ENCODE results near the gene TRMT2A.

The TRMT2A gene

GRCh38 chr22:20096574-20097420 lies 20.2 kb downstream of the TRMT2A start:
- Histone ChIP-seq H2AFZ (ENCODE audit: low read length) (no peak overlapping the region), H3K27me3 (ENCODE audit: insufficient read depth, low read length) (no peaks in the 10 kb centered on the region), H3K4me1 (ENCODE audit: insufficient read depth, low read length, severe bottlenecking) (no peaks in the 10 kb centered on the region), H3K27ac (ENCODE audit: low read depth, low read length, poor library complexity, severe bottlenecking) (no peak overlapping the region), H3K36me3 (ENCODE audit: insufficient read depth, low read length) (peaks cover 94% of the 10 kb centered on the region), H3K79me2 (ENCODE audit: insufficient read depth, low read length) (no peaks in the 10 kb centered on the region), H3K4me2 (ENCODE audit: low read length) (no peak overlapping the region), H4K20me1 (ENCODE audit: insufficient read depth, low read length) (no peaks in the 10 kb centered on the region), H3F3A (ENCODE audit: insufficient read depth, low read length) (no peaks in the 10 kb centered on the region), H3K9me3 (ENCODE audit: low read length) (0 out of 2 replicates have a peak, but pooled peaks cover 3% of the 10 kb centered on the region), H3K9ac (ENCODE audit: low read length) (no peak overlapping the region), H3K4me3 (ENCODE audit: low read depth, low read length, poor library complexity, severe bottlenecking) (no peak overlapping the region), H3K9me2 (ENCODE audit: low read depth, low read length) (no peaks in the 10 kb centered on the region)
- no peak for TF ChIP-seq CTCF (IDR thresholded peaks at IDR 0.05; ENCODE audit: low read length)
- TF ChIP-seq EZH2 (IDR thresholded peaks at IDR 0.05; ENCODE audit: borderline replicate concordance, low read length): no peak

GRCh38 chr22:20095521-20095920 lies 21.5 kb downstream of the TRMT2A start:
- Histone ChIP-seq H3K27me3 (ENCODE audit: insufficient read depth, low read length) (no peaks in the 10 kb centered on the region), H2AFZ (ENCODE audit: low read length) (no peak overlapping the region), H3K4me3 (ENCODE audit: low read depth, low read length, poor library complexity, severe bottlenecking) (no peak overlapping the region), H3F3A (ENCODE audit: insufficient read depth, low read length) (no peaks in the 10 kb centered on the region), H3K9me2 (ENCODE audit: low read depth, low read length) (no peaks in the 10 kb centered on the region), H3K36me3 (ENCODE audit: insufficient read depth, low read length) (peaks cover 95% of the 10 kb centered on the region), H3K9me3 (ENCODE audit: low read length) (0 out of 2 replicates have a peak, but pooled peaks cover 3% of the 10 kb centered on the region), H3K4me1 (ENCODE audit: insufficient read depth, low read length, severe bottlenecking) (no peaks in the 10 kb centered on the region), H3K9ac (ENCODE audit: low read length) (no peak overlapping the region), H3K27ac (ENCODE audit: low read depth, low read length, poor library complexity, severe bottlenecking) (no peak overlapping the region), H3K4me2 (ENCODE audit: low read length) (no peak overlapping the region), H4K20me1 (ENCODE audit: insufficient read depth, low read length) (no peaks in the 10 kb centered on the region), H3K79me2 (ENCODE audit: insufficient read depth, low read length) (no peaks in the 10 kb centered on the region)
- no peak for TF ChIP-seq EZH2 (IDR thresholded peaks at IDR 0.05; ENCODE audit: borderline replicate concordance, low read length)

- 0 out of 2 replicates have a peak, but pooled peaks cover 3% of the 10 kb centered on the region for H3K9me3 ChIP-seq (ENCODE audit: low read length)
- H3K9me2 ChIP-seq (ENCODE audit: low read depth, low read length): no peaks in the 10 kb centered on the region
- no peaks in the 10 kb centered on the region for H3K79me2 ChIP-seq (ENCODE audit: insufficient read depth, low read length)
- TF ChIP-seq EZH2 (IDR thresholded peaks at IDR 0.05; ENCODE audit: borderline replicate concordance, low read length) (no peak), CTCF (IDR thresholded peaks at IDR 0.05; ENCODE audit: low read length) (no peak)
- H3K27ac ChIP-seq (ENCODE audit: low read depth, low read length, poor library complexity, severe bottlenecking): no peak overlapping the region
- H3K4me1 ChIP-seq (ENCODE audit: insufficient read depth, low read length, severe bottlenecking): no peaks in the 10 kb centered on the region
- no peaks in the 10 kb centered on the region for H3K27me3 ChIP-seq (ENCODE audit: insufficient read depth, low read length)
- no peak overlapping the region for H3K4me3 ChIP-seq (ENCODE audit: low read depth, low read length, poor library complexity, severe bottlenecking)
- no peak overlapping the region for H3K4me2 ChIP-seq (ENCODE audit: low read length)
- no peak overlapping the region for H3K9ac ChIP-seq (ENCODE audit: low read length)
- H2AFZ ChIP-seq (ENCODE audit: low read length): no peak overlapping the region
- no peaks in the 10 kb centered on the region for H3F3A ChIP-seq (ENCODE audit: insufficient read depth, low read length)
- no peaks in the 10 kb centered on the region for H4K20me1 ChIP-seq (ENCODE audit: insufficient read depth, low read length)
- peaks cover 96% of the 10 kb centered on the region for H3K36me3 ChIP-seq (ENCODE audit: insufficient read depth, low read length)
These were observed 22.7 kb downstream of the TRMT2A start for GRCh38 chr22:20094197-20094807.

Data from OCI-LY1 (cell line).